Esophagus muscularis mucosa (tissue), 4 donors: Measurements from ENCODE around the gene UPK3BL2. TPM values are rescaled to one million over a fixed set of nuclear protein-coding genes. Genes with fewer than 3 reads are reported as not detected.
"Not testable (repeated sequence)": the region's sequence is repeated elsewhere in the genome, so short reads cannot be mapped to it uniquely, and the experiment has no call there.

Source experiments
- DNase-seq: peaks from one replicate; pipeline ENCODE4 v3.0.0-alpha.2; 2017; ENCODE audit errors: extremely low spot score
- H3K27ac ChIP-seq, 4 donors: fragments of 200-600 bp; sonication (generic); replicated peaks in 1 of 4; 1 replicate in 3 of 4; 2 replicates in 1 of 4; pipeline ENCODE4 v1.5.1; 2016 to 2019; ENCODE audit warnings: mild to moderate bottlenecking in 1 of 4
- H3K27me3 ChIP-seq, 4 donors: fragments of 200-600 bp; sonication (generic); one replicate each; pipeline versions ENCODE4 v1.5.1 to v1.6.0; 2016 to 2019
- H3K36me3 ChIP-seq, 4 donors: fragments of 200-600 bp; sonication (generic); one replicate each; pipeline ENCODE4 v1.5.1; 2016 to 2019
- H3K4me1 ChIP-seq, 4 donors: fragments of 200-600 bp; sonication (generic); one replicate each; pipeline ENCODE4 v1.5.1; 2016 to 2019
- H3K4me3 ChIP-seq, 4 donors: fragments of 200-600 bp; sonication (generic); 1 replicate in 2 of 4; 2 replicates in 2 of 4; pipeline ENCODE4 v1.5.1; 2016 to 2019; ENCODE audit warnings: mild to moderate bottlenecking in 4 of 4, moderate library complexity in 1 of 4
- H3K9me3 ChIP-seq, 4 donors: fragments of 200-600 bp; sonication (generic); 1 replicate in 3 of 4; 2 replicates in 1 of 4; pipeline ENCODE4 v1.5.1; 2016 to 2019
- WGBS: methylation state at CpG from one replicate; pipeline ENCODE4 v1.1.5; 2018; 5-methylcytosine and 5-hydroxymethylcytosine counted together
- intact Hi-C: fragments of 100-400 bp; cut with DNase I; formaldehyde crosslinking; loops from one replicate; pipeline ENCODE4 v1.15.1; 2023
- total RNA-seq, 4 donors: library from RNA; depleted of rRNA; stranded (reverse); fragments of >200 nt; gene quantifications; one replicate each; pipeline versions ENCODE4 v1.1.0 to v1.2.1, GENCODE V29; 2016

UPK3BL2 gene, protein sequence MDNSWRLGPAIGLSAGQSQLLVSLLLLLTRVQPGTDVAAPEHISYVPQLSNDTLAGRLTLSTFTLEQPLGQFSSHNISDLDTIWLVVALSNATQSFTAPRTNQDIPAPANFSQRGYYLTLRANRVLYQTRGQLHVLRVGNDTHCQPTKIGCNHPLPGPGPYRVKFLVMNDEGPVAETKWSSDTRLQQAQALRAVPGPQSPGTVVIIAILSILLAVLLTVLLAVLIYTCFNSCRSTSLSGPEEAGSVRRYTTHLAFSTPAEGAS
- 1 to 10 TPM; 1.2 to 7.1 (median 2.0) TPM for total RNA-seq

DNA sequence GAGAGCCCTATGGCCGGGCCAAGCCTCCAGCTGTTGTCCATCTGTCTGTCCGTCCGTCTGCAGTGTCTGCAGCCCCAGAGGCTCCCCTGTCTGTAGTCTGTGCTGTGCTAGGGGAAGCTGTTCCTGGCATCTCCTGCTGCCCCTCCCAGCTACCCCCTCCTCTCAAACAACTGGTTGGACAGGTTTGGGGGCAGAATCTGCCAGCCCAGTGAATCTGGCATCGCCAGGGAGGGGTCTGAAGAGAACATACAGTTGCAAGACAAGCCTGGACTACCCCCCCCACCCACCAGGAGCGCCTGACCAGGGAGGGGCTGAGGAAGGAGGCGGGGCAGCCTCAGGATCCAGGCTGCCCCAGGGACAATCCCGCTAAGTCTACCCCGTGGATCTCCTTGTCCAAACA, at the start of gene UPK3BL2:
Gene UPK3BL2, minus strand, starts transcription at position 101 of the 400 bp plus-strand sequence. Its CDS starts 60 bp downstream, at position 41.
- H3K9me3 ChIP-seq, H3K4me1 ChIP-seq, DNase-seq, H3K27me3 ChIP-seq, H3K4me3 ChIP-seq, H3K27ac ChIP-seq, intact Hi-C loops, H3K36me3 ChIP-seq: not testable (repeated sequence)
- WGBS = no CpG with 5 or more reads among the region's 8 CpGs

DNA sequence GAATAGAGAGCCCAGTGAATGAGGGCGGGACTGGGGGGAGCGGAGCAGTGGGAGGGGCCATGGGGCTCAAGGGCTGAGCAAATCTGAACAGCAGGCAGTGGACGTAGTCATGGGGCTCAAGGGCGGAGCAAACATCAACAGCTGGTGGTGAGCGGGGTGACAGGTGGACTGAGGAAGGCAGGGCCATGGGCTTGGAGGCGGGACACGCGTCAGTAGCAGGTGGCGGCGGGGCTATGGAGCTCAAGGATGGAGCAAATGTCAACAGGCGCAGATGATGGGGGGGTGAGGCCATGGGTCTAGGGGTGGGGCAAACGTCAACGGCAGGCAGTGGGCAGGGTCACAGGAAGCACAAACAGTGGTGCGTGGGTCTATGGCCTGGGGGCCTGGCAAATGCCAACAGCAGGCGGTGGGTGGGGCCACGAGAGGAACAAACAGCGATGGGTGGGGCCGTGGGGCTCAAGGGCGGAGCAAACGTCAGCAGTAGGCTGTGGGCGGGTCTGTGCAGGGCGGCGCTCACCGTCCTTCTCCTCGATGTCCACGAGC, 49.1 kb upstream of the UPK3BL2 start:
- H3K4me1 ChIP-seq, H3K27ac ChIP-seq, DNase-seq, intact Hi-C loops, H3K9me3 ChIP-seq, H3K4me3 ChIP-seq, H3K27me3 ChIP-seq, H3K36me3 ChIP-seq: not testable (repeated sequence)
- WGBS = 58% methylated on average over 9 of the region's 26 CpGs

DNA sequence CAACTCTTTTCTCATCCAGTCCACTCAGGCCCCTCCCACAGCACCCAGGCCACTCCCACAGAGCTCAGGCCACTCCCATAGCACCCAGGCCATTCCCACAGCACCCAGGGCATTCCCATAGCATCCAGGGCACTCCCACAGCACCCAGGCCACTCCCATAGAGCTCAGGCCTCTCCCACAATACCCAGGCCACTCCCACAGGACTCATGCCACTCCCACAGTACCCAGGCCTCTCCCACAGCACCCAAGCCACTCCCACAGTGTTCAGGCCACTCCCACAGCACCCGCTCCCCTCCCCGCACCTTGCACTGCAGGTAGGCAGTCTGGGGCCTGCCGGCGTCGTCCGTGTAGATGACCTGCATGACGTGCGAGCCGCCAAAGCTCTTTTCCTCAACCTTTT, 46.4 kb upstream of the UPK3BL2 start:
- H3K9me3 ChIP-seq, H3K4me1 ChIP-seq, H3K27me3 ChIP-seq, H3K27ac ChIP-seq, H3K36me3 ChIP-seq, DNase-seq, intact Hi-C loops, H3K4me3 ChIP-seq: not testable (repeated sequence)
- no CpG with 5 or more reads among the region's 9 CpGs for WGBS

DNA sequence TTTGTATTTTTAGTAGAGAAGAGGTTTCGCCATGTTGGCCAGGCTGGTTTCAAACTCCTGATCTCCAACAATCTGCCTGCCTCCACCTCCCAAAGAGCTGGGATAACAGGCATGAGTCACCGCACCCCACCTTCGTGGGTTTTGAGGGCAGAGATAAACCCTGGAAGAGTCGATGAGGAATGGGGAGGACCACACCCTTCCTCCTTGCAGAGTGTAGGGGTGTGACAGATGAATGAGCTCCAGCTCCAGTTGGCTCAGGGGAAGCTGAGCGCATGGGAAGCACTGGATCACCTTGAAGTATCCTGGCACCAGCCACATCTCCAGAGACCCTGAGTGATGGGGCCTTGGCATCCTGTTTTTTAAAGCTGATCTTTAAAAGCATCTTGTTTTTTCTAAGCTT, 40.0 kb upstream of the UPK3BL2 start:
- intact Hi-C loops, H3K9me3 ChIP-seq, H3K27ac ChIP-seq, DNase-seq, H3K36me3 ChIP-seq, H3K4me3 ChIP-seq, H3K27me3 ChIP-seq, H3K4me1 ChIP-seq: not testable (repeated sequence)
- whole genome bisulfite sequencing = no CpG with 5 or more reads among the region's 5 CpGs

DNA sequence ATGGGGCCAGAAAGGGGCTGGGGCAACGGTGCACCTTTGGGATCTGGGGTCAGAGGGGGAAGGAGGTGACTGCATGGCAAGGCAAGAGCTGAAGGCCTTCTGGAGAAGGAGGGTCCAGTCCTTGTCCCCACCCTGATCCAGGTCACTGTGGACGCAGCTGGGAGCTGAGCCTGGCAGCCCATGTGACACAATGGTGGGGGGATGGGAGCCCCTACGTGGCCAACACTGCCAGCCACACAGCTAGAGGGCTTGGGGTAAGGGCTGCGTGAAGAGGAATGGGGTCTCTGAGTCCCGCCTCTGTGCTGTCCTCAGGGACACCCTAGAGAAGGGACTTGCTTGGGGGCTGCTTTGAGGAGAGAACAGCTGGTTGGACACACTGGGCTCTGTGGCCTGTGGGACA, 38.2 kb upstream of the UPK3BL2 start:
- WGBS = no CpG with 5 or more reads among the region's 5 CpGs
- H3K27me3 ChIP-seq, H3K27ac ChIP-seq, DNase-seq, H3K36me3 ChIP-seq, H3K4me3 ChIP-seq, H3K4me1 ChIP-seq, H3K9me3 ChIP-seq, intact Hi-C loops: not testable (repeated sequence)

DNA sequence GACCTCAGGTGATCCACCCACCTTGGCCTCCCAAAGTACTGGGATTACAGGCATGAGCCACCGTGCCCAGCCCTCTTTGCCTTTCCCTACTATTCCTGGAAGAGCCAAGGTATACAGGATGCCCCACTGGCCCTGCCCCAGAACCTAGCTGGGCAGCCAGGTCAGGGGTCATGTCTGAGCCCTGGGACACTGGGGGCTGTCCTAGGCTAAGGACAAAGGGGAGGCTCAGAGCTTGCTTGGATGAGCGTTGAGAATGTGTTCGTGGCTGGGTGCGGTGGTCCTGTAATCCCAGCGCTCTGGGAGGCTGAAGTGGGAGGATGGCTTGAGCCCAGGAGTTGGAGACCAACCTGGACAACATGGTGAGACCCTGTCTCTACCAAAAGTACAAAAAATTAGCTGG, 35.0 kb upstream of the UPK3BL2 start:
- intact Hi-C loops, H3K9me3 ChIP-seq, DNase-seq, H3K27me3 ChIP-seq, H3K4me3 ChIP-seq, H3K4me1 ChIP-seq, H3K27ac ChIP-seq, H3K36me3 ChIP-seq: not testable (repeated sequence)
- 94% methylated on average over 5 of the region's 5 CpGs for WGBS

DNA sequence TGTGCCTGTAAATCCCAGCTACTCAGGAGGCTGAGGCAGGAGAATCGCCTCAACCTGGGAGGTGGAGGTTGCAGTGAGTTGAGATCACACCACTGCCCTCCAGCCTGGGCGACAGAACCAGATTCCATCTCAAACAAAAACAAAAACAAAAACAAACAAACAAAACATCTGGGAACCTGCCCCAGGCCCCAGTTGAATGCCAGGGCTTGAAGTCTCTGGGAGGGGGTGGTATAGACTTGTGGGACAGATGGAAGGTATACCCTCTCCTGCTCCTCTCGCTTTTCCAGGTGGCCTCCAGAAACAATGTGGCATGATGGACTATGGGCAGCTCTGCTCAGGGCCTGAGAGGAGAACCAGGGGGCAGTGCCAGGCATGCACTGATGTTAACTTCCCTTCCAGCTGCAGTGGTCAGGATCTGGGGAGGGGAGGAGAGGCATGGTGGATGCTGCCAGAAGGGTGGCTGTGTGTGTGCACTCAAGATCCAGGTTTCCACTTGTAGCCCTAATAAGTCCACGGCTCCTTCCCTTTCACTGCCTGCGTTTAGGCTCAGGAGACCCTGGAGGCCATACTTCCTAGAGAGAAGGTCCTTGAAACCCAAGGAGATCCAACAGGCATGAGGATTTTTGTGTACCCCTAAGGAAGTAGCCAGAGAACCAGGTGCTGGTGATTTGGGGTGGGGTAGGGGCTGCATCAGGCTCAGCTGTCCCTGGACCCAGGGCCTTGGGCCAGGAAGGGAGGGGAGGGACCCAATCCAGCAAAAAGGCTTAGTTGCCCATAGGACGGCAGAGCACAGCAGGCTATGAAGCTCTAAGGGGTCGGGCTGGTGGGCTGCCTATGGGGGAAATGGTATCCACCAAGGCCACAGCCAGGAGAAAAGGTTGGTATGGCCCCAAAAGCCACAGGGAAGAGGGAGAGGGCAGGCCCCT, 34.1 kb upstream of the UPK3BL2 start:
- H3K9me3 ChIP-seq, H3K4me3 ChIP-seq, H3K27me3 ChIP-seq, H3K27ac ChIP-seq, H3K4me1 ChIP-seq, H3K36me3 ChIP-seq, intact Hi-C loops, DNase-seq: not testable (repeated sequence)
- WGBS = 87% methylated on average over 7 of the region's 7 CpGs

DNA sequence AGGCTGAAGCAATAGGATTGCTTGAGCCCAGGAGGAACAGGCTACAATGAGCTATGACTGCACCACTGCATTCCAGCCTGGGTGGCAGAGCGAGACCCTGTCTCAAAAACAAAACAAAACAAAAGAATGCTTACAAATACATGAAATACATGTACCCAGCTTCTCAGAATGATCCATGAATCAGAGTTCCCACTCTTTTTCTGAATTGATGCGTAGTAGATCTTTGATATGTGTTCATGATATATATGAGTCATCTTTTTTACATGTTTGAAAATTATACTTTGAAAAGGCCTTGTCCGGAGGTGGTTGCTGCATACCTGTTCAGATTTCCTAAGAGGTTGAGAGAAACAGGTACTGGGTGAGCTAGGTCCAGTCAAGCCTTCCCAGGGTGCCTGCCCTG, 32.9 kb upstream of the UPK3BL2 start:
- no CpG with 5 or more reads among the region's 3 CpGs for WGBS
- H3K9me3 ChIP-seq, H3K27ac ChIP-seq, H3K36me3 ChIP-seq, H3K27me3 ChIP-seq, H3K4me3 ChIP-seq, DNase-seq, intact Hi-C loops, H3K4me1 ChIP-seq: not testable (repeated sequence)

DNA sequence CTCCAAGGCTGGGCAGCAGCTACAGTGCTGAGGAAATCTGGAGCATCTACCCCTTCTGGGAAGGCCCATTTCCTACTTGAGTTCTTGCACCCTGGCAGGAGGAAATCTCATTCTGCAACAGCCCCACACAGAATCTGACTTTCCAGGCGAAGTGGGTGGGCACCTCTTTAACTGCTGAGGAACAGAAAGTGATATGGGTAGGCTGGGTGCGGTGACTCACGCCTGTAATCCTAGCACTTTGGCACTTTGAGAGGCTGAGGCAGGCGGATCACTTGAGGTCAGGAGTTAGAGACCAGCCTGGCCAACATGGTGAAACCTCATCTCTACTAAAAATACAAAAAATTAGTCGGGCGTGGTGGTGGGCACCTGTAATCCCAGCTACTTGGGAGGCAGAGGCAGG, 31.1 kb upstream of the UPK3BL2 start:
- DNase-seq, H3K27ac ChIP-seq, H3K4me3 ChIP-seq, H3K4me1 ChIP-seq, H3K27me3 ChIP-seq, intact Hi-C loops, H3K9me3 ChIP-seq, H3K36me3 ChIP-seq: not testable (repeated sequence)
- WGBS = no CpG with 5 or more reads among the region's 6 CpGs
